Vagina (tissue), 2 donors: ENCODE measurements around the gene SBNO1. TPM values are rescaled to one million over a fixed set of nuclear protein-coding genes. Genes with fewer than 3 reads are reported as not detected.
"Not testable (repeated sequence)": the region's sequence is repeated elsewhere in the genome, so short reads cannot be mapped to it uniquely, and the experiment has no call there.

Experiments
- DNase-seq, 2 donors: peaks; one replicate each; pipeline ENCODE4 v3.0.0-alpha.2; 2017; ENCODE audit errors: extremely low spot score in 2 of 2
- H3K27ac ChIP-seq: fragments of 200-600 bp; sonication (generic); one replicate; pipeline ENCODE4 v1.5.1; 2019
- H3K27me3 ChIP-seq: fragments of 200-600 bp; sonication (generic); one replicate; pipeline ENCODE4 v1.5.1; 2019
- H3K36me3 ChIP-seq, 2 donors: fragments of 200-600 bp; sonication (generic); one replicate each; pipeline ENCODE4 v1.5.1; 2017 to 2019
- H3K4me1 ChIP-seq: fragments of 200-600 bp; sonication (generic); one replicate; pipeline ENCODE4 v1.5.1; 2019
- H3K4me3 ChIP-seq, 2 donors: fragments of 200-600 bp; sonication (generic); 1 replicate in 1 of 2; 2 replicates in 1 of 2; pipeline ENCODE4 v1.5.1; 2016 to 2019
- H3K9me3 ChIP-seq: fragments of 200-600 bp; sonication (generic); one replicate; pipeline ENCODE4 v1.5.1; 2019
- POLR2A ChIP-seq, 2 donors: fragments of 450-650 bp; IDR thresholded peaks; one replicate each; pipeline ENCODE4 v1.6.1; 2017; ENCODE audit warnings: antibody characterized with exemption in 2 of 2, mild to moderate bottlenecking in 2 of 2, moderate library complexity in 2 of 2
- POLR2AphosphoS5 ChIP-seq, 2 donors: sonication (generic); formaldehyde crosslinking; IDR thresholded peaks; one replicate each; pipeline ENCODE4 v1.9.0; 2017; ENCODE audit warnings: antibody characterized with exemption in 2 of 2, mild to moderate bottlenecking in 2 of 2, low read depth in 1 of 2; ENCODE audit not compliant: insufficient read depth in 1 of 2
- intact Hi-C: fragments of 100-400 bp; cut with DNase I; formaldehyde crosslinking; loops from one replicate; pipeline ENCODE4 v1.15.1; 2023
- small RNA-seq: library from RNA; depleted of rRNA; stranded (forward); fragments of <200 nt; gene quantifications from one replicate; pipeline ENCODE3, GENCODE V24; 2016
- total RNA-seq: library from RNA; depleted of rRNA; stranded (reverse); fragments of >200 nt; gene quantifications from one replicate; pipeline ENCODE4 v1.2.3, GENCODE V29; 2016
- TF ChIP-seq, protein P1 (sequence below), 3 experiments: fragments of 450-650 bp in 2 of 3; fragments of 200-600 bp in 1 of 3; sonication (generic) in 1 of 3; IDR thresholded peaks; one replicate each; pipeline ENCODE4 v1.5.1; 2017 to 2019; ENCODE audit warnings: antibody characterized with exemption in 3 of 3, mild to moderate bottlenecking in 2 of 3, moderate library complexity in 2 of 3

Gene SBNO1
- total RNA-seq, 1 donor from 2014 or later = 15.0 TPM

- intact Hi-C loops = no loop called here
- Histone ChIP-seq H3K9me3 (no peaks in the 10 kb centered on the region), H3K27ac (peak overlapping the region; percentile 63), H3K4me1 (peaks cover 35% of the 10 kb centered on the region), H3K27me3 (no peaks in the 10 kb centered on the region), H3K4me3 (no peak overlapping the region), H3K36me3 (peaks cover 0 to 17% of the 10 kb centered on the region in 2 donors)
- TF ChIP-seq POLR2A (IDR thresholded peaks at IDR 0.05) (no peak), POLR2AphosphoS5 (IDR thresholded peaks at IDR 0.05; ENCODE audit: insufficient read depth in 1 of 2, low read depth in 1 of 2) (peak in 1 of 2 donors; percentile 19)
- DNase-seq = no peak
Measured at GRCh38 chr12:123250471-123251383, 113.9 kb downstream of the SBNO1 start.

GRCh38 chr12:123248996-123249741, 115.5 kb downstream of the SBNO1 start:
- peaks cover 35% of the 10 kb centered on the region for H3K4me1 ChIP-seq
- DNase-seq = peak in 1 of 2 donors; percentile 74
- intact Hi-C loops, H3K27ac ChIP-seq, H3K36me3 ChIP-seq, H3K4me3 ChIP-seq, H3K9me3 ChIP-seq, H3K27me3 ChIP-seq: not testable (repeated sequence)

- H3K9me3 ChIP-seq, DNase-seq, H3K27ac ChIP-seq, H3K27me3 ChIP-seq, intact Hi-C loops, H3K4me3 ChIP-seq, H3K36me3 ChIP-seq: not testable (repeated sequence)
- H3K4me1 ChIP-seq = peaks cover 35% of the 10 kb centered on the region
Measured at GRCh38 chr12:123248129-123248528, 116.5 kb downstream of the SBNO1 start.

DNA sequence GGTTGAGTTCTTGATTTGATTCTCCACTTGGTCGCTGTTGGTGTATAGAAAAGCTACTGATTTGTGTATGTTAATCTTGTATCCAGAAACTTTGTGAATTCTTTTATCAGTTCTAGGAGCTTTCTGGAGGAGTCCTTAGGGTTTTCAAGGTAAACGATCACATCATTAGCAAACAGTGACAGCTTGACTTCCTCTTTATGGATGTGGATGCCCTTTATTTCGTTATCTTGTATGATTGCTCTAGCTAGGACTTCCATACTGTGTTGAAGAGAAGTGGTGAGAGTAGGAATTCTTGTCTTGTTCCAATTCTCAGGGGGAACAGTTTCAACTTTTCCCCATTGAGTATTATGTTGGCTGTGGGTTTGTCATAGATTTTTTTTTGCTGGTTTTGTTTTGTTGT, 119.0 kb downstream of the SBNO1 start:
- peaks cover 24% of the 10 kb centered on the region for H3K4me1 ChIP-seq
- no peak for DNase-seq
- intact Hi-C loops = no loop called here
- no peak for TF ChIP-seq POLR2AphosphoS5 (IDR thresholded peaks at IDR 0.05; ENCODE audit: insufficient read depth in 1 of 2, low read depth in 1 of 2)
- TF ChIP-seq, protein P1, sequence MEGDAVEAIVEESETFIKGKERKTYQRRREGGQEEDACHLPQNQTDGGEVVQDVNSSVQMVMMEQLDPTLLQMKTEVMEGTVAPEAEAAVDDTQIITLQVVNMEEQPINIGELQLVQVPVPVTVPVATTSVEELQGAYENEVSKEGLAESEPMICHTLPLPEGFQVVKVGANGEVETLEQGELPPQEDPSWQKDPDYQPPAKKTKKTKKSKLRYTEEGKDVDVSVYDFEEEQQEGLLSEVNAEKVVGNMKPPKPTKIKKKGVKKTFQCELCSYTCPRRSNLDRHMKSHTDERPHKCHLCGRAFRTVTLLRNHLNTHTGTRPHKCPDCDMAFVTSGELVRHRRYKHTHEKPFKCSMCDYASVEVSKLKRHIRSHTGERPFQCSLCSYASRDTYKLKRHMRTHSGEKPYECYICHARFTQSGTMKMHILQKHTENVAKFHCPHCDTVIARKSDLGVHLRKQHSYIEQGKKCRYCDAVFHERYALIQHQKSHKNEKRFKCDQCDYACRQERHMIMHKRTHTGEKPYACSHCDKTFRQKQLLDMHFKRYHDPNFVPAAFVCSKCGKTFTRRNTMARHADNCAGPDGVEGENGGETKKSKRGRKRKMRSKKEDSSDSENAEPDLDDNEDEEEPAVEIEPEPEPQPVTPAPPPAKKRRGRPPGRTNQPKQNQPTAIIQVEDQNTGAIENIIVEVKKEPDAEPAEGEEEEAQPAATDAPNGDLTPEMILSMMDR (IDR thresholded peaks at IDR 0.05) = no peak
- no peak for TF ChIP-seq POLR2A (IDR thresholded peaks at IDR 0.05)
- H3K27me3 ChIP-seq = no peaks in the 10 kb centered on the region
- no peaks in the 10 kb centered on the region for H3K9me3 ChIP-seq
- no peak overlapping the region for H3K27ac ChIP-seq
- H3K36me3 ChIP-seq = no peaks in the 10 kb centered on the region
- no peak overlapping the region for H3K4me3 ChIP-seq

DNA sequence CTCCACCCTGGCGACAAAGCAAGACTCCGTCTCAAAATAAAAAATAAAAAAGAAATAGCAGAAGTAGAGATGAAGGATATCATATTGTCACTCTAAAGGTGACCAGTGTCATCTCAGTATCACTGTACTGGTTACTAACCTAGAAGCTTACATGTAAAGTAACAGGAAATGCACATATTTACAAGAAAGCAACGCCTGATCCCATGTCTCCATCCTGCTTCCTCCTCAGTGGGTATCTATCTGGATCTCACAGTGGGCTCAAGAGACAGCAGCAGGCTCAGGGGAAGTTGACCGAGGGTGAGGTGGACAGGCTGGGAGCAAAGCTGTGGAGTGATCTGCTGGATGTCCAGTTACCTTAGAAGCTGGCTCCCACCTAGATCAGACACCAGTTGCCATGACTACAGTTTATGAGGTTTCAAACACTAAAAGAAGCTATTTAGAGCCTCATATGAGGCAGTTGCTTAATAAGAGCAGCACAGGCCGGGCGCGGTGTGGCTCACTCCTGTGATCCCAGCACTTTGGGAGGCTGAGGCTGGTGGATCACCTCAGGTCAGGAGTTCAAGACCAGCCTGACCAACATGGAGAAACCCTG, 120.9 kb downstream of the SBNO1 start:
- Histone ChIP-seq H3K36me3 (no peaks in the 10 kb centered on the region), H3K4me1 (peaks cover 18% of the 10 kb centered on the region), H3K9me3 (no peaks in the 10 kb centered on the region), H3K27me3 (no peaks in the 10 kb centered on the region), H3K27ac (no peak overlapping the region), H3K4me3 (no peak overlapping the region)
- no peak for DNase-seq
- TF ChIP-seq POLR2A (IDR thresholded peaks at IDR 0.05) (no peak), POLR2AphosphoS5 (IDR thresholded peaks at IDR 0.05; ENCODE audit: insufficient read depth in 1 of 2, low read depth in 1 of 2) (no peak)
- TF ChIP-seq, protein P1 (IDR thresholded peaks at IDR 0.05) = no peak
- intact Hi-C loops = no loop called here

- H3K4me1 ChIP-seq = peaks cover 31% of the 10 kb centered on the region
- TF ChIP-seq POLR2A (IDR thresholded peaks at IDR 0.05) = no peak
- H3K36me3 ChIP-seq = no peaks in the 10 kb centered on the region
- intact Hi-C loops = no loop called here
- no peak for DNase-seq
- no peaks in the 10 kb centered on the region for H3K9me3 ChIP-seq
- H3K27me3 ChIP-seq = no peaks in the 10 kb centered on the region
- H3K4me3 ChIP-seq = no peak overlapping the region
- H3K27ac ChIP-seq = no peak overlapping the region
Measured at GRCh38 chr12:123242116-123242904, 122.3 kb downstream of the SBNO1 start.

Small RNA genes lying within 50 kb of the gene (small RNA-seq; reads per million reads assigned to genes)
- gene RF00019 = not detected
- gene RNA5SP375 = not detected

Other genes with a start within 250 kb of the SBNO1 start
- gene PITPNM2, start 213.8 kb downstream of the SBNO1 start, total RNA-seq = 8.1 TPM
- 17.9 TPM for gene MPHOSPH9, start 131.7 kb downstream of the SBNO1 start, total RNA-seq
- gene MTRFR, start 131.4 kb downstream of the SBNO1 start, total RNA-seq = 12.8 TPM
- 80.3 TPM for gene CDK2AP1, start 93.0 kb downstream of the SBNO1 start, total RNA-seq
- gene KMT5A, start 19.3 kb upstream of the SBNO1 start, total RNA-seq = 42.2 TPM
- 9.6 TPM for gene RILPL2, start 71.8 kb upstream of the SBNO1 start, total RNA-seq
- 16.9 TPM for gene SNRNP35, start 93.3 kb upstream of the SBNO1 start, total RNA-seq
- 29.7 TPM for gene RILPL1, start 168.9 kb upstream of the SBNO1 start, total RNA-seq
- gene TMED2, start 219.7 kb upstream of the SBNO1 start, total RNA-seq = 110 TPM
- 16.5 TPM for gene DDX55, start 237.3 kb upstream of the SBNO1 start, total RNA-seq